ENCODE measurements around the gene EYA2. TPM values are rescaled to one million over a fixed set of nuclear protein-coding genes. Genes with fewer than 3 reads are reported as not detected.

The EYA2 gene
- total and polyA plus RNA-seq, 2 donors: 11.1 to 28.5 TPM

- Histone ChIP-seq H3K27ac (ENCODE audit: low read depth in 1 of 2, low read length in 1 of 2) (no peak overlapping the region), H3K4me3 (ENCODE audit: low read length in 2 of 2) (no peak overlapping the region), H3K9me3 (ENCODE audit: control insufficient read depth in 2 of 2, insufficient read depth in 1 of 2, low read length in 1 of 2) (peaks cover 0 to 1% of the 10 kb centered on the region in 2 donors), H3K27me3 (ENCODE audit: control insufficient read depth in 2 of 2, insufficient read depth in 1 of 2, low read length in 1 of 2) (no peaks in the 10 kb centered on the region), H3K4me1 (ENCODE audit: control insufficient read depth in 2 of 2, insufficient read depth in 2 of 2, low read length in 2 of 2) (no peaks in the 10 kb centered on the region), H3K36me3 (ENCODE audit: control insufficient read depth in 2 of 2, insufficient read depth in 2 of 2, low read length in 1 of 2) (no peaks in the 10 kb centered on the region)
- WGBS: 85% methylated on average over 5 of the region's 5 CpGs
- DNase-seq (ENCODE audit: low read depth in 6 of 9, low spot score in 9 of 9): no peak
Observed at GRCh38 chr20:47139934-47140535, 245.4 kb downstream of the EYA2 start.

- Histone ChIP-seq H3K27ac (ENCODE audit: low read depth in 1 of 2, low read length in 1 of 2) (no peak overlapping the region), H3K36me3 (ENCODE audit: control insufficient read depth in 2 of 2, insufficient read depth in 2 of 2, low read length in 1 of 2) (no peaks in the 10 kb centered on the region), H3K4me1 (ENCODE audit: control insufficient read depth in 2 of 2, insufficient read depth in 2 of 2, low read length in 2 of 2) (no peaks in the 10 kb centered on the region), H3K27me3 (ENCODE audit: control insufficient read depth in 2 of 2, insufficient read depth in 1 of 2, low read length in 1 of 2) (no peaks in the 10 kb centered on the region), H3K4me3 (ENCODE audit: low read length in 2 of 2) (no peak overlapping the region), H3K9me3 (ENCODE audit: control insufficient read depth in 2 of 2, insufficient read depth in 1 of 2, low read length in 1 of 2) (peaks cover 0 to 1% of the 10 kb centered on the region in 2 donors)
- WGBS: 100% methylated on average over 2 of the region's 2 CpGs
- DNase-seq (ENCODE audit: low read depth in 6 of 9, low spot score in 9 of 9): no peak
Observed at GRCh38 chr20:47141350-47141921, 246.8 kb downstream of the EYA2 start.

- Histone ChIP-seq H3K9me3 (ENCODE audit: control insufficient read depth in 2 of 2, insufficient read depth in 1 of 2, low read length in 1 of 2) (peaks cover 0 to 1% of the 10 kb centered on the region in 2 donors), H3K36me3 (ENCODE audit: control insufficient read depth in 2 of 2, insufficient read depth in 2 of 2, low read length in 1 of 2) (no peaks in the 10 kb centered on the region), H3K27me3 (ENCODE audit: control insufficient read depth in 2 of 2, insufficient read depth in 1 of 2, low read length in 1 of 2) (no peaks in the 10 kb centered on the region), H3K27ac (ENCODE audit: low read depth in 1 of 2, low read length in 1 of 2) (no peak overlapping the region), H3K4me1 (ENCODE audit: control insufficient read depth in 2 of 2, insufficient read depth in 2 of 2, low read length in 2 of 2) (no peaks in the 10 kb centered on the region), H3K4me3 (ENCODE audit: low read length in 2 of 2) (no peak overlapping the region)
- WGBS: 89% methylated on average over 5 of the region's 5 CpGs
- DNase-seq (ENCODE audit: low read depth in 6 of 9, low spot score in 9 of 9): no peak
Observed at GRCh38 chr20:47141941-47142773, 247.5 kb downstream of the EYA2 start.

- Histone ChIP-seq H3K4me1 (ENCODE audit: control insufficient read depth in 2 of 2, insufficient read depth in 2 of 2, low read length in 2 of 2) (no peaks in the 10 kb centered on the region), H3K36me3 (ENCODE audit: control insufficient read depth in 2 of 2, insufficient read depth in 2 of 2, low read length in 1 of 2) (no peaks in the 10 kb centered on the region), H3K9me3 (ENCODE audit: control insufficient read depth in 2 of 2, insufficient read depth in 1 of 2, low read length in 1 of 2) (peaks cover 0 to 1% of the 10 kb centered on the region in 2 donors), H3K27ac (ENCODE audit: low read depth in 1 of 2, low read length in 1 of 2) (no peak overlapping the region), H3K27me3 (ENCODE audit: control insufficient read depth in 2 of 2, insufficient read depth in 1 of 2, low read length in 1 of 2) (no peaks in the 10 kb centered on the region), H3K4me3 (ENCODE audit: low read length in 2 of 2) (no peak overlapping the region)
- 95% methylated on average over 14 of the region's 14 CpGs for WGBS
- DNase-seq (ENCODE audit: low read depth in 6 of 9, low spot score in 9 of 9): no peak
Observed at GRCh38 chr20:47142774-47143170, 248.1 kb downstream of the EYA2 start.

GRCh38 chr20:47143657-47144056 is 249.0 kb downstream of the EYA2 start:
- no peak overlapping the region for H3K27ac ChIP-seq (ENCODE audit: low read depth in 1 of 2, low read length in 1 of 2)
- peaks cover 0 to 1% of the 10 kb centered on the region in 2 donors for H3K9me3 ChIP-seq (ENCODE audit: control insufficient read depth in 2 of 2, insufficient read depth in 1 of 2, low read length in 1 of 2)
- H3K27me3 ChIP-seq (ENCODE audit: control insufficient read depth in 2 of 2, insufficient read depth in 1 of 2, low read length in 1 of 2): no peaks in the 10 kb centered on the region
- no peaks in the 10 kb centered on the region for H3K36me3 ChIP-seq (ENCODE audit: control insufficient read depth in 2 of 2, insufficient read depth in 2 of 2, low read length in 1 of 2)
- no peaks in the 10 kb centered on the region for H3K4me1 ChIP-seq (ENCODE audit: control insufficient read depth in 2 of 2, insufficient read depth in 2 of 2, low read length in 2 of 2)
- H3K4me3 ChIP-seq (ENCODE audit: low read length in 2 of 2): no peak overlapping the region
- no peak for DNase-seq (ENCODE audit: low read depth in 6 of 9, low spot score in 9 of 9)
- 78% methylated on average over 4 of the region's 4 CpGs for WGBS

- Histone ChIP-seq H3K4me1 (ENCODE audit: control insufficient read depth in 2 of 2, insufficient read depth in 2 of 2, low read length in 2 of 2) (no peaks in the 10 kb centered on the region), H3K27me3 (ENCODE audit: control insufficient read depth in 2 of 2, insufficient read depth in 1 of 2, low read length in 1 of 2) (no peaks in the 10 kb centered on the region), H3K27ac (ENCODE audit: low read depth in 1 of 2, low read length in 1 of 2) (no peak overlapping the region), H3K4me3 (ENCODE audit: low read length in 2 of 2) (no peak overlapping the region), H3K36me3 (ENCODE audit: control insufficient read depth in 2 of 2, insufficient read depth in 2 of 2, low read length in 1 of 2) (no peaks in the 10 kb centered on the region), H3K9me3 (ENCODE audit: control insufficient read depth in 2 of 2, insufficient read depth in 1 of 2, low read length in 1 of 2) (peaks cover 0 to 1% of the 10 kb centered on the region in 2 donors)
- no peak for DNase-seq (ENCODE audit: low read depth in 6 of 9, low spot score in 9 of 9)
- 96% methylated on average over 4 of the region's 4 CpGs for WGBS
Observed at GRCh38 chr20:47144463-47144862, 249.8 kb downstream of the EYA2 start.

- H3K27me3 ChIP-seq (ENCODE audit: control insufficient read depth in 2 of 2, insufficient read depth in 1 of 2, low read length in 1 of 2): no peaks in the 10 kb centered on the region
- WGBS: 88% methylated on average over 7 of the region's 7 CpGs
- no peak for DNase-seq (ENCODE audit: low read depth in 6 of 9, low spot score in 9 of 9)
- no peak overlapping the region for H3K4me3 ChIP-seq (ENCODE audit: low read length in 2 of 2)
- no peaks in the 10 kb centered on the region for H3K36me3 ChIP-seq (ENCODE audit: control insufficient read depth in 2 of 2, insufficient read depth in 2 of 2, low read length in 1 of 2)
- H3K4me1 ChIP-seq (ENCODE audit: control insufficient read depth in 2 of 2, insufficient read depth in 2 of 2, low read length in 2 of 2): no peaks in the 10 kb centered on the region
- H3K9me3 ChIP-seq (ENCODE audit: control insufficient read depth in 2 of 2, insufficient read depth in 1 of 2, low read length in 1 of 2): no peaks in the 10 kb centered on the region
- no peak overlapping the region for H3K27ac ChIP-seq (ENCODE audit: low read depth in 1 of 2, low read length in 1 of 2)
Observed at GRCh38 chr20:47146686-47147085, 252.0 kb downstream of the EYA2 start.

- H3K4me3 ChIP-seq (ENCODE audit: low read length in 2 of 2): no peak overlapping the region
- H3K36me3 ChIP-seq (ENCODE audit: control insufficient read depth in 2 of 2, insufficient read depth in 2 of 2, low read length in 1 of 2): no peaks in the 10 kb centered on the region
- H3K9me3 ChIP-seq (ENCODE audit: control insufficient read depth in 2 of 2, insufficient read depth in 1 of 2, low read length in 1 of 2): no peaks in the 10 kb centered on the region
- no peaks in the 10 kb centered on the region for H3K4me1 ChIP-seq (ENCODE audit: control insufficient read depth in 2 of 2, insufficient read depth in 2 of 2, low read length in 2 of 2)
- H3K27me3 ChIP-seq (ENCODE audit: control insufficient read depth in 2 of 2, insufficient read depth in 1 of 2, low read length in 1 of 2): no peaks in the 10 kb centered on the region
- H3K27ac ChIP-seq (ENCODE audit: low read depth in 1 of 2, low read length in 1 of 2): no peak overlapping the region
- 98% methylated on average over 2 of the region's 2 CpGs for WGBS
- no peak for DNase-seq (ENCODE audit: low read depth in 6 of 9, low spot score in 9 of 9)
Observed at GRCh38 chr20:47148059-47148458, 253.4 kb downstream of the EYA2 start.

- WGBS: 96% methylated on average over 5 of the region's 5 CpGs
- Histone ChIP-seq H3K36me3 (ENCODE audit: control insufficient read depth in 2 of 2, insufficient read depth in 2 of 2, low read length in 1 of 2) (no peaks in the 10 kb centered on the region), H3K4me1 (ENCODE audit: control insufficient read depth in 2 of 2, insufficient read depth in 2 of 2, low read length in 2 of 2) (no peaks in the 10 kb centered on the region), H3K27ac (ENCODE audit: low read depth in 1 of 2, low read length in 1 of 2) (no peak overlapping the region), H3K9me3 (ENCODE audit: control insufficient read depth in 2 of 2, insufficient read depth in 1 of 2, low read length in 1 of 2) (no peaks in the 10 kb centered on the region), H3K27me3 (ENCODE audit: control insufficient read depth in 2 of 2, insufficient read depth in 1 of 2, low read length in 1 of 2) (no peaks in the 10 kb centered on the region), H3K4me3 (ENCODE audit: low read length in 2 of 2) (no peak overlapping the region)
- no peak for DNase-seq (ENCODE audit: low read depth in 6 of 9, low spot score in 9 of 9)
Observed at GRCh38 chr20:47149939-47150338, 255.3 kb downstream of the EYA2 start.

All from thymus (tissue), 11 donors.